ENCODE data around the gene TSHZ2.

DNA sequence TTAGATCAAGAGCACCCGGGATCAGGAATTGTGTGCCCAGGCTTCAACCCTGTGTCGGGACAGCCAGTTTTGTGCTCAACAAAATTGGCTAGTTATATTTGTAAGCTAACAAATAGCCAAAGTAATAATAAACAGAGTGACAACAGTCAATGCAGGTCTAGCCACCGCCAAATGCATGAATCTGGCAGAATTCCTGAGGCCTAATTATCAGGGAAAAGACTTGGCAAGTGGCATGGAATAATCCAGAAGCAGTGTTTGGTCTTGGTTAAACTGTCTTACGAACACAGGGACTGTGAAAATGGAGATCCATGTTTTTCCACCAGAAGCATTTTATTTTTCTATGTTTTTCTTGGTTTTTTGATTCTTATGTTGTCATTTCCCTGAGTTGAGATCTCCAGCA, 352.7 kb downstream of the TSHZ2 start:
- TF ChIP-seq, protein P1, sequence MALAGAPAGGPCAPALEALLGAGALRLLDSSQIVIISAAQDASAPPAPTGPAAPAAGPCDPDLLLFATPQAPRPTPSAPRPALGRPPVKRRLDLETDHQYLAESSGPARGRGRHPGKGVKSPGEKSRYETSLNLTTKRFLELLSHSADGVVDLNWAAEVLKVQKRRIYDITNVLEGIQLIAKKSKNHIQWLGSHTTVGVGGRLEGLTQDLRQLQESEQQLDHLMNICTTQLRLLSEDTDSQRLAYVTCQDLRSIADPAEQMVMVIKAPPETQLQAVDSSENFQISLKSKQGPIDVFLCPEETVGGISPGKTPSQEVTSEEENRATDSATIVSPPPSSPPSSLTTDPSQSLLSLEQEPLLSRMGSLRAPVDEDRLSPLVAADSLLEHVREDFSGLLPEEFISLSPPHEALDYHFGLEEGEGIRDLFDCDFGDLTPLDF (CRISPR knock-in tag; IDR thresholded peaks at IDR 0.05), result no peak
- TF ChIP-seq, protein P2, sequence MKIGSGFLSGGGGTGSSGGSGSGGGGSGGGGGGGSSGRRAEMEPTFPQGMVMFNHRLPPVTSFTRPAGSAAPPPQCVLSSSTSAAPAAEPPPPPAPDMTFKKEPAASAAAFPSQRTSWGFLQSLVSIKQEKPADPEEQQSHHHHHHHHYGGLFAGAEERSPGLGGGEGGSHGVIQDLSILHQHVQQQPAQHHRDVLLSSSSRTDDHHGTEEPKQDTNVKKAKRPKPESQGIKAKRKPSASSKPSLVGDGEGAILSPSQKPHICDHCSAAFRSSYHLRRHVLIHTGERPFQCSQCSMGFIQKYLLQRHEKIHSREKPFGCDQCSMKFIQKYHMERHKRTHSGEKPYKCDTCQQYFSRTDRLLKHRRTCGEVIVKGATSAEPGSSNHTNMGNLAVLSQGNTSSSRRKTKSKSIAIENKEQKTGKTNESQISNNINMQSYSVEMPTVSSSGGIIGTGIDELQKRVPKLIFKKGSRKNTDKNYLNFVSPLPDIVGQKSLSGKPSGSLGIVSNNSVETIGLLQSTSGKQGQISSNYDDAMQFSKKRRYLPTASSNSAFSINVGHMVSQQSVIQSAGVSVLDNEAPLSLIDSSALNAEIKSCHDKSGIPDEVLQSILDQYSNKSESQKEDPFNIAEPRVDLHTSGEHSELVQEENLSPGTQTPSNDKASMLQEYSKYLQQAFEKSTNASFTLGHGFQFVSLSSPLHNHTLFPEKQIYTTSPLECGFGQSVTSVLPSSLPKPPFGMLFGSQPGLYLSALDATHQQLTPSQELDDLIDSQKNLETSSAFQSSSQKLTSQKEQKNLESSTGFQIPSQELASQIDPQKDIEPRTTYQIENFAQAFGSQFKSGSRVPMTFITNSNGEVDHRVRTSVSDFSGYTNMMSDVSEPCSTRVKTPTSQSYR (CRISPR knock-in tag; IDR thresholded peaks at IDR 0.05), result no peak
- TF ChIP-seq, protein P3, sequence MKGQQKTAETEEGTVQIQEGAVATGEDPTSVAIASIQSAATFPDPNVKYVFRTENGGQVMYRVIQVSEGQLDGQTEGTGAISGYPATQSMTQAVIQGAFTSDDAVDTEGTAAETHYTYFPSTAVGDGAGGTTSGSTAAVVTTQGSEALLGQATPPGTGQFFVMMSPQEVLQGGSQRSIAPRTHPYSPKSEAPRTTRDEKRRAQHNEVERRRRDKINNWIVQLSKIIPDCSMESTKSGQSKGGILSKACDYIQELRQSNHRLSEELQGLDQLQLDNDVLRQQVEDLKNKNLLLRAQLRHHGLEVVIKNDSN (CRISPR knock-in tag; IDR thresholded peaks at IDR 0.05), result no peak
- TF ChIP-seq, protein P4, sequence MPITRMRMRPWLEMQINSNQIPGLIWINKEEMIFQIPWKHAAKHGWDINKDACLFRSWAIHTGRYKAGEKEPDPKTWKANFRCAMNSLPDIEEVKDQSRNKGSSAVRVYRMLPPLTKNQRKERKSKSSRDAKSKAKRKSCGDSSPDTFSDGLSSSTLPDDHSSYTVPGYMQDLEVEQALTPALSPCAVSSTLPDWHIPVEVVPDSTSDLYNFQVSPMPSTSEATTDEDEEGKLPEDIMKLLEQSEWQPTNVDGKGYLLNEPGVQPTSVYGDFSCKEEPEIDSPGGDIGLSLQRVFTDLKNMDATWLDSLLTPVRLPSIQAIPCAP (CRISPR knock-in tag; IDR thresholded peaks at IDR 0.05), result no peak
- no peak for TF ChIP-seq NR3C1 (CRISPR knock-in tag; conservative IDR thresholded peaks at IDR 0.05; ENCODE audit: low read depth)
- TF ChIP-seq, protein P5, sequence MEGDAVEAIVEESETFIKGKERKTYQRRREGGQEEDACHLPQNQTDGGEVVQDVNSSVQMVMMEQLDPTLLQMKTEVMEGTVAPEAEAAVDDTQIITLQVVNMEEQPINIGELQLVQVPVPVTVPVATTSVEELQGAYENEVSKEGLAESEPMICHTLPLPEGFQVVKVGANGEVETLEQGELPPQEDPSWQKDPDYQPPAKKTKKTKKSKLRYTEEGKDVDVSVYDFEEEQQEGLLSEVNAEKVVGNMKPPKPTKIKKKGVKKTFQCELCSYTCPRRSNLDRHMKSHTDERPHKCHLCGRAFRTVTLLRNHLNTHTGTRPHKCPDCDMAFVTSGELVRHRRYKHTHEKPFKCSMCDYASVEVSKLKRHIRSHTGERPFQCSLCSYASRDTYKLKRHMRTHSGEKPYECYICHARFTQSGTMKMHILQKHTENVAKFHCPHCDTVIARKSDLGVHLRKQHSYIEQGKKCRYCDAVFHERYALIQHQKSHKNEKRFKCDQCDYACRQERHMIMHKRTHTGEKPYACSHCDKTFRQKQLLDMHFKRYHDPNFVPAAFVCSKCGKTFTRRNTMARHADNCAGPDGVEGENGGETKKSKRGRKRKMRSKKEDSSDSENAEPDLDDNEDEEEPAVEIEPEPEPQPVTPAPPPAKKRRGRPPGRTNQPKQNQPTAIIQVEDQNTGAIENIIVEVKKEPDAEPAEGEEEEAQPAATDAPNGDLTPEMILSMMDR (IDR thresholded peaks at IDR 0.05), result no peak

Data from WTC11 (cell line).